Trophoblast cell (in vitro differentiated cells and primary cell): ENCODE results near the gene CEP89.

Experiments used
- DNase-seq, 2 donors: peaks; one replicate each; pipeline ENCODE4 v3.0.0-alpha.2; 2016
- H2AFZ ChIP-seq: 2 replicates; pipeline ENCODE4 v1.6.1; 2013; ENCODE audit warnings: low read length, moderate library complexity, mild to moderate bottlenecking; ENCODE audit not compliant: insufficient read depth, poor library complexity
- H2AK5ac ChIP-seq: 2 replicates; pipeline ENCODE4 v1.6.1; 2013; ENCODE audit warnings: mild to moderate bottlenecking, low read length
- H2BK120ac ChIP-seq: 2 replicates; pipeline ENCODE4 v1.6.1; 2013; ENCODE audit warnings: low read length, mild to moderate bottlenecking, moderate library complexity; ENCODE audit not compliant: insufficient read depth, poor library complexity
- H2BK12ac ChIP-seq: 2 replicates; pipeline ENCODE4 v1.6.1; 2013; ENCODE audit warnings: mild to moderate bottlenecking, low read length, moderate library complexity
- H2BK5ac ChIP-seq: 2 replicates; pipeline ENCODE4 v1.6.1; 2013; ENCODE audit warnings: low read length, low read depth, moderate library complexity, mild to moderate bottlenecking; ENCODE audit not compliant: poor library complexity
- H3K14ac ChIP-seq: 2 replicates; pipeline ENCODE4 v1.6.1; 2013; ENCODE audit warnings: mild to moderate bottlenecking, low read length
- H3K18ac ChIP-seq: 2 replicates; pipeline ENCODE4 v1.6.1; 2013; ENCODE audit warnings: mild to moderate bottlenecking, low read length
- H3K23ac ChIP-seq: 2 replicates; pipeline ENCODE4 v1.6.1; 2013; ENCODE audit warnings: low read length
- H3K27ac ChIP-seq: 2 replicates; pipeline ENCODE4 v1.5.1; 2013; ENCODE audit warnings: low read depth, mild to moderate bottlenecking, inconsistent platforms, low read length, moderate library complexity
- H3K27me3 ChIP-seq: 2 replicates; pipeline ENCODE4 v1.6.1; 2013; ENCODE audit warnings: inconsistent platforms, mild to moderate bottlenecking, low read length, moderate library complexity; ENCODE audit not compliant: insufficient read depth
- H3K36me3 ChIP-seq, 2 experiments: 1 replicate in 1 of 2; 2 replicates in 1 of 2; pipeline ENCODE4 v1.6.1; 2013; ENCODE audit warnings: low read length in 2 of 2, mild to moderate bottlenecking in 2 of 2, moderate library complexity in 1 of 2; ENCODE audit not compliant: insufficient read depth in 2 of 2, control insufficient read depth in 1 of 2
- H3K4ac ChIP-seq: 2 replicates; pipeline ENCODE4 v1.6.1; 2013; ENCODE audit warnings: low read depth, mild to moderate bottlenecking, low read length, moderate library complexity
- H3K4me1 ChIP-seq, 2 experiments: 1 replicate in 1 of 2; 2 replicates in 1 of 2; pipeline ENCODE4 v1.6.1; 2013; ENCODE audit warnings: low read length in 2 of 2, mild to moderate bottlenecking in 2 of 2, moderate library complexity in 1 of 2; ENCODE audit not compliant: insufficient read depth in 2 of 2, control insufficient read depth in 1 of 2
- H3K4me2 ChIP-seq: 2 replicates; pipeline ENCODE4 v1.6.1; 2013; ENCODE audit warnings: inconsistent platforms, mild to moderate bottlenecking, low read length, moderate library complexity
- H3K4me3 ChIP-seq: 2 replicates; pipeline ENCODE4 v1.5.1; 2013; ENCODE audit warnings: mild to moderate bottlenecking, low read depth, low read length, inconsistent platforms
- H3K79me1 ChIP-seq: one replicate; pipeline ENCODE4 v1.6.1; 2013; ENCODE audit warnings: low read length
- H3K79me2 ChIP-seq: 2 replicates; pipeline ENCODE4 v1.6.1; 2013; ENCODE audit warnings: low read length, mild to moderate bottlenecking; ENCODE audit not compliant: control insufficient read depth, insufficient read depth, poor library complexity
- H3K9ac ChIP-seq: 2 replicates; pipeline ENCODE4 v1.6.1; 2013; ENCODE audit warnings: mild to moderate bottlenecking, low read length
- H3K9me3 ChIP-seq: 2 replicates; pipeline ENCODE4 v1.6.1; 2013; ENCODE audit warnings: low read depth, mild to moderate bottlenecking, control low read depth, inconsistent platforms, low read length; ENCODE audit not compliant: insufficient read depth
- H4K12ac ChIP-seq: 2 replicates; pipeline ENCODE4 v1.6.1; 2013; ENCODE audit warnings: low read depth, mild to moderate bottlenecking, low read length, moderate library complexity
- H4K8ac ChIP-seq: 2 replicates; pipeline ENCODE4 v1.6.1; 2013; ENCODE audit warnings: low read depth, mild to moderate bottlenecking, low read length, moderate library complexity
- H4K91ac ChIP-seq: one replicate; pipeline ENCODE4 v1.6.1; 2013; ENCODE audit warnings: low read depth, mild to moderate bottlenecking, low read length, moderate library complexity
- WGBS: extraction: QIAGEN DNeasy Blood & Tissue Kit; methylation state at CpG from one replicate; pipeline ENCODE4 v1.1.7; 2013; ENCODE audit warnings: missing lambda C conversion rate; ENCODE audit not compliant: insufficient read length, insufficient coverage; ENCODE audit errors: extremely low coverage; 5-methylcytosine and 5-hydroxymethylcytosine counted together

CEP89 gene

GRCh38 chr19:32936065-32936464 lies 35.7 kb downstream of the CEP89 start:
- no peak overlapping the region for H2BK120ac ChIP-seq
- H3K14ac ChIP-seq: no peak overlapping the region
- H3K36me3 ChIP-seq: peaks cover 22 to 30% of the 10 kb centered on the region in 2 experiments
- H2BK12ac ChIP-seq: no peak overlapping the region
- no peak overlapping the region for H3K9ac ChIP-seq
- no peak overlapping the region for H2AK5ac ChIP-seq
- H3K79me2 ChIP-seq: no peaks in the 10 kb centered on the region
- no peaks in the 10 kb centered on the region for H3K27me3 ChIP-seq
- H3K18ac ChIP-seq: no peak overlapping the region
- no peaks in the 10 kb centered on the region for H3K79me1 ChIP-seq
- no peak overlapping the region for H3K4me2 ChIP-seq
- no peak overlapping the region for H2AFZ ChIP-seq
- no peak overlapping the region for H4K12ac ChIP-seq
- no peak overlapping the region for H3K4ac ChIP-seq
- no peak overlapping the region for H2BK5ac ChIP-seq
- DNase-seq: no peak
- H3K4me1 ChIP-seq: no peaks in the 10 kb centered on the region
- no CpG with 5 or more reads among the region's 8 CpGs for WGBS
- H3K4me3 ChIP-seq: no peak overlapping the region
- no peak overlapping the region for H4K91ac ChIP-seq
- H3K9me3 ChIP-seq: peaks cover 2% of the 10 kb centered on the region
- H3K27ac ChIP-seq: no peak overlapping the region
- no peak overlapping the region for H4K8ac ChIP-seq
- H3K23ac ChIP-seq: no peak overlapping the region

- Histone ChIP-seq H3K4me1 (no peaks in the 10 kb centered on the region), H2AK5ac (no peak overlapping the region), H4K91ac (no peak overlapping the region), H3K79me1 (no peaks in the 10 kb centered on the region), H3K18ac (no peak overlapping the region), H4K8ac (no peak overlapping the region), H3K4ac (no peak overlapping the region), H2BK120ac (no peak overlapping the region), H3K4me2 (no peak overlapping the region), H3K4me3 (no peak overlapping the region), H2AFZ (no peak overlapping the region), H3K79me2 (no peaks in the 10 kb centered on the region), H3K9ac (no peak overlapping the region), H3K27me3 (no peaks in the 10 kb centered on the region), H4K12ac (no peak overlapping the region), H3K36me3 (peaks cover 22 to 33% of the 10 kb centered on the region in 2 experiments), H2BK5ac (no peak overlapping the region), H3K9me3 (peaks cover 2% of the 10 kb centered on the region), H3K14ac (no peak overlapping the region), H2BK12ac (no peak overlapping the region), H3K27ac (no peak overlapping the region), H3K23ac (no peak overlapping the region)
- WGBS: no CpG with 5 or more reads among the region's 9 CpGs
- DNase-seq: no peak
These were observed 36.1 kb downstream of the CEP89 start for GRCh38 chr19:32935629-32936028.

GRCh38 chr19:32933571-32933970 lies 38.2 kb downstream of the CEP89 start:
- no CpG with 5 or more reads among the region's 3 CpGs for WGBS
- no peak overlapping the region for H3K9ac ChIP-seq
- H3K27ac ChIP-seq: no peak overlapping the region
- no peak overlapping the region for H4K91ac ChIP-seq
- no peak overlapping the region for H4K8ac ChIP-seq
- H2BK12ac ChIP-seq: no peak overlapping the region
- no peak overlapping the region for H2BK120ac ChIP-seq
- no peak overlapping the region for H4K12ac ChIP-seq
- H2AFZ ChIP-seq: no peak overlapping the region
- no peak overlapping the region for H3K23ac ChIP-seq
- DNase-seq: no peak
- peaks cover 3% of the 10 kb centered on the region for H3K9me3 ChIP-seq
- H3K14ac ChIP-seq: no peak overlapping the region
- H2AK5ac ChIP-seq: no peak overlapping the region
- no peaks in the 10 kb centered on the region for H3K27me3 ChIP-seq
- no peak overlapping the region for H3K18ac ChIP-seq
- no peaks in the 10 kb centered on the region for H3K4me1 ChIP-seq
- H2BK5ac ChIP-seq: no peak overlapping the region
- no peaks in the 10 kb centered on the region for H3K79me2 ChIP-seq
- no peaks in the 10 kb centered on the region for H3K79me1 ChIP-seq
- no peak overlapping the region for H3K4me2 ChIP-seq
- no peak overlapping the region for H3K4me3 ChIP-seq
- H3K4ac ChIP-seq: no peak overlapping the region
- H3K36me3 ChIP-seq: peaks cover 26 to 39% of the 10 kb centered on the region in 2 experiments

- peaks cover 4% of the 10 kb centered on the region for H3K9me3 ChIP-seq
- no peak overlapping the region for H2BK12ac ChIP-seq
- no peak overlapping the region for H3K23ac ChIP-seq
- H4K12ac ChIP-seq: no peak overlapping the region
- H3K27ac ChIP-seq: no peak overlapping the region
- no peak overlapping the region for H2BK120ac ChIP-seq
- H2AK5ac ChIP-seq: no peak overlapping the region
- no peak overlapping the region for H3K4me2 ChIP-seq
- H3K27me3 ChIP-seq: no peaks in the 10 kb centered on the region
- H3K14ac ChIP-seq: no peak overlapping the region
- no peak overlapping the region for H3K18ac ChIP-seq
- no peaks in the 10 kb centered on the region for H3K79me1 ChIP-seq
- no peak for DNase-seq
- no peak overlapping the region for H3K4me3 ChIP-seq
- H4K91ac ChIP-seq: no peak overlapping the region
- no peaks in the 10 kb centered on the region for H3K4me1 ChIP-seq
- H3K4ac ChIP-seq: no peak overlapping the region
- H2BK5ac ChIP-seq: no peak overlapping the region
- H2AFZ ChIP-seq: no peak overlapping the region
- H4K8ac ChIP-seq: no peak overlapping the region
- no peak overlapping the region for H3K9ac ChIP-seq
- no peaks in the 10 kb centered on the region for H3K79me2 ChIP-seq
- WGBS: no CpG with 5 or more reads among the region's 8 CpGs
- peaks cover 18 to 27% of the 10 kb centered on the region in 2 experiments for H3K36me3 ChIP-seq
These were observed 41.2 kb downstream of the CEP89 start for GRCh38 chr19:32930567-32930966.
